IMR-90 (cell line): Measurements from ENCODE around the gene CCR3. TPM values are rescaled to one million over a fixed set of nuclear protein-coding genes. Genes with fewer than 3 reads are reported as not detected.

Experiments used
- ATAC-seq: fragments of 200-7000 bp; cut with Tn5 transposase; 2 replicates; pipeline ENCODE4 v1.9.1; 2020; ENCODE audit warnings: low read depth, mild to moderate bottlenecking, moderate library complexity
- BruUV-seq: library from RNA; stranded (reverse); fragments of 400-500 nt; replicated peaks from 2 replicates; lab custom pipeline; 2021; lab: Mats Ljungman, UMichigan
- CTCF ChIA-PET: fragments of 300-600 bp; formaldehyde crosslinking; extraction: SDS; loops from one replicate; lab custom pipeline; 2021; ENCODE audit warnings: antibody characterized with exemption; lab: Yijun Ruan, JAX
- POLR2A ChIA-PET: fragments of 300-600 bp; sonication (Branson Sonifier 250); formaldehyde crosslinking; loops from one replicate; lab custom pipeline; 2022; ENCODE audit warnings: antibody characterized with exemption; ENCODE audit not compliant: unreplicated experiment; lab: Charles Lee
- DNase-seq: peaks from one replicate; pipeline ENCODE4 v3.0.0; 2013
- H2AFZ ChIP-seq: replicated peaks from 2 replicates; pipeline ENCODE3; 2013; ENCODE audit warnings: low read length, mild to moderate bottlenecking; ENCODE audit not compliant: poor library complexity
- H2AK5ac ChIP-seq: 2 replicates; pipeline ENCODE4 v1.6.1; 2013; ENCODE audit warnings: low read depth, low read length, inconsistent platforms
- H2AK9ac ChIP-seq: replicated peaks from 2 replicates; pipeline ENCODE3; 2013; ENCODE audit warnings: mild to moderate bottlenecking, low read depth, low read length, moderate library complexity; ENCODE audit not compliant: poor library complexity
- H2BK120ac ChIP-seq: 2 replicates; pipeline ENCODE4 v1.6.1; 2013; ENCODE audit warnings: low read depth, low read length, inconsistent platforms
- H2BK15ac ChIP-seq: 3 replicates; pipeline ENCODE4 v1.6.1; 2013; ENCODE audit warnings: low read depth, low read length, inconsistent platforms
- H2BK20ac ChIP-seq: 2 replicates; pipeline ENCODE4 v1.6.1; 2013; ENCODE audit warnings: low read depth, mild to moderate bottlenecking, inconsistent platforms, low read length, moderate library complexity
- H2BK5ac ChIP-seq: 2 replicates; pipeline ENCODE4 v1.6.1; 2013; ENCODE audit warnings: mild to moderate bottlenecking, low read depth, low read length, inconsistent platforms; ENCODE audit not compliant: poor library complexity, severe bottlenecking
- H3K14ac ChIP-seq: replicated peaks from 2 replicates; pipeline ENCODE4 v1.6.1; 2013; ENCODE audit warnings: low read depth, low read length, inconsistent platforms
- H3K18ac ChIP-seq: 2 replicates; pipeline ENCODE4 v1.6.1; 2013; ENCODE audit warnings: low read depth, low read length, control low read depth
- H3K23ac ChIP-seq: 2 replicates; pipeline ENCODE4 v1.6.1; 2013; ENCODE audit warnings: low read depth, low read length, inconsistent platforms
- H3K27ac ChIP-seq: 2 replicates; pipeline ENCODE4 v1.5.1; 2013; ENCODE audit warnings: mild to moderate bottlenecking, control low read depth, low read length; ENCODE audit not compliant: insufficient read depth
- H3K27me3 ChIP-seq: 2 replicates; pipeline ENCODE4 v1.6.1; 2013; ENCODE audit warnings: low read length; ENCODE audit not compliant: control insufficient read depth, insufficient read depth
- H3K36me3 ChIP-seq: 2 replicates; pipeline ENCODE4 v1.6.1; 2013; ENCODE audit warnings: low read length, mixed read lengths; ENCODE audit not compliant: control insufficient read depth, insufficient read depth
- H3K4ac ChIP-seq: 2 replicates; pipeline ENCODE4 v1.6.1; 2013; ENCODE audit warnings: low read depth, low read length, inconsistent platforms
- H3K4me1 ChIP-seq: 2 replicates; pipeline ENCODE4 v1.6.1; 2013; ENCODE audit warnings: low read length, mixed read lengths; ENCODE audit not compliant: control insufficient read depth, insufficient read depth
- H3K4me2 ChIP-seq: 2 replicates; pipeline ENCODE4 v1.6.1; 2013; ENCODE audit warnings: low read depth, mild to moderate bottlenecking, control low read depth, low read length, moderate library complexity
- H3K4me3 ChIP-seq: 2 replicates; pipeline ENCODE4 v1.5.1; 2013; ENCODE audit warnings: low read depth, mild to moderate bottlenecking, control low read depth, low read length, moderate library complexity; ENCODE audit not compliant: insufficient read depth
- H3K56ac ChIP-seq: 2 replicates; pipeline ENCODE4 v1.6.1; 2013; ENCODE audit warnings: low read length, inconsistent platforms; ENCODE audit not compliant: insufficient read depth; ENCODE audit errors: extremely low read depth
- H3K79me1 ChIP-seq, 2 experiments: 2 replicates each; pipeline ENCODE4 v1.6.1; 2013; ENCODE audit warnings: low read length in 2 of 2, inconsistent platforms in 1 of 2, low read depth in 1 of 2
- H3K9ac ChIP-seq: 2 replicates; pipeline ENCODE4 v1.6.1; 2013; ENCODE audit warnings: low read depth, low read length, control low read depth
- H3K9me1 ChIP-seq: 2 replicates; pipeline ENCODE4 v1.6.1; 2013; ENCODE audit warnings: low read length, inconsistent platforms; ENCODE audit not compliant: insufficient read depth
- H3K9me3 ChIP-seq: 2 replicates; pipeline ENCODE4 v1.6.1; 2013; ENCODE audit warnings: low read length; ENCODE audit not compliant: control insufficient read depth, insufficient read depth
- H4K20me1 ChIP-seq: 2 replicates; pipeline ENCODE4 v1.6.1; 2013; ENCODE audit warnings: low read length, inconsistent platforms; ENCODE audit not compliant: insufficient read depth
- H4K5ac ChIP-seq: 2 replicates; pipeline ENCODE4 v1.6.1; 2013; ENCODE audit warnings: mild to moderate bottlenecking, low read depth, low read length, control low read depth
- H4K8ac ChIP-seq, 2 experiments: 2 replicates each; pipeline ENCODE4 v1.6.1; 2013; ENCODE audit warnings: low read depth in 2 of 2, low read length in 2 of 2, control low read depth in 1 of 2, inconsistent platforms in 1 of 2
- H4K91ac ChIP-seq: 2 replicates; pipeline ENCODE4 v1.6.1; 2013; ENCODE audit warnings: low read depth, low read length, inconsistent platforms; ENCODE audit not compliant: insufficient read depth
- CEBPB ChIP-seq: IDR thresholded peaks from 2 replicates; pipeline ENCODE4 v1.6.1; 2012; ENCODE audit warnings: low read depth, low read length, improper control_type of control experiment
- SMC3 ChIP-seq: fragments of 150-350 bp; IDR thresholded peaks from 2 replicates; pipeline ENCODE4 v1.6.1; 2016; ENCODE audit warnings: low read depth, mild to moderate bottlenecking, antibody characterized with exemption, low read length, moderate library complexity
- USF2 ChIP-seq: fragments of 150-350 bp; IDR thresholded peaks from 2 replicates; pipeline ENCODE4 v1.6.1; 2017; ENCODE audit warnings: mild to moderate bottlenecking, antibody characterized with exemption, low read length, low read depth
- WGBS, 2 experiments: methylation state at CpG; one replicate each; pipeline versions ENCODE4 v1.1.5 to v1.1.7; 2013; ENCODE audit warnings: missing lambda C conversion rate in 2 of 2; ENCODE audit not compliant: insufficient read length in 1 of 2; ENCODE audit errors: extremely low coverage in 2 of 2; 5-methylcytosine and 5-hydroxymethylcytosine counted together
- dilution Hi-C: fragments of 300-500 bp; cut with HindIII; formaldehyde crosslinking; loops from one replicate; pipeline ENCODE4 v1.14.3; 2018; ENCODE audit warnings: low sequenced_read_pairs; ENCODE audit not compliant: unreplicated experiment
- in situ Hi-C: fragments of 300-500 bp; cut with MboI; formaldehyde crosslinking; loops from 3 replicates; pipeline ENCODE4 v1.14.3; 2019; ENCODE audit warnings: low sequenced_read_pairs, inconsistent platforms, mixed read lengths
- intact Hi-C: fragments of 100-400 bp; cut with micrococcal nuclease; formaldehyde crosslinking; loops from 2 replicates; pipeline ENCODE4 v1.10.0; 2022
- polyA plus RNA-seq, 3 experiments: library from polyadenylated mRNA; depleted of rRNA; stranded (reverse); fragments of >200 nt; gene quantifications; 2 replicates each; pipeline ENCODE4 v1.2.3, GENCODE V29; 2012; ENCODE audit warnings: low replicate concordance in 1 of 3
- total RNA-seq: library from RNA; depleted of rRNA; stranded (reverse); fragments of >200 nt; gene quantifications from 2 replicates; pipeline ENCODE4 v1.2.3, GENCODE V29; 2012

CCR3 gene
- total and polyA plus RNA-seq, 2 of the 4 experiments (the other 2 are of a cell fraction), result not detected

GRCh38 chr3:46269556-46269955 lies 27.3 kb downstream of the CCR3 start:
- Histone ChIP-seq H3K27me3 (peaks cover 18% of the 10 kb centered on the region), H2BK120ac (no peak overlapping the region), H4K8ac (no peak overlapping the region), H3K4me1 (no peaks in the 10 kb centered on the region), H3K36me3 (no peaks in the 10 kb centered on the region), H3K18ac (no peak overlapping the region), H2AFZ (no peak overlapping the region), H3K23ac (no peak overlapping the region), H3K27ac (no peak overlapping the region), H2AK9ac (no peak overlapping the region), H3K4me2 (no peak overlapping the region), H2BK15ac (no peak overlapping the region), H3K9me1 (no peaks in the 10 kb centered on the region), H3K4ac (no peak overlapping the region), H3K14ac (no peak overlapping the region), H3K9me3 (no peaks in the 10 kb centered on the region), H2BK5ac (no peak overlapping the region), H4K91ac (no peak overlapping the region), H3K79me1 (no peaks in the 10 kb centered on the region), H3K9ac (no peak overlapping the region), H4K20me1 (no peaks in the 10 kb centered on the region), H3K4me3 (no peak overlapping the region), H2BK20ac (no peak overlapping the region), H2AK5ac (no peak overlapping the region), H3K56ac (no peak overlapping the region), H4K5ac (no peak overlapping the region)
- ChIA-PET CTCF (no interaction called here), POLR2A (no interaction called here)
- ATAC-seq (no peak), DNase-seq (no peak)
- TF ChIP-seq CEBPB (no peak), USF2 (no peak), SMC3 (no peak)
- intact Hi-C loops (no loop called here), dilution Hi-C loops (no loop called here), in situ Hi-C loops (no loop called here)
- no TSS peak for BruUV-seq
- WGBS, 2 experiments, result no CpG with 5 or more reads among the region's 2 CpGs
